ENCODE data around the gene PROK2. TPM values are rescaled to one million over a fixed set of nuclear protein-coding genes. Genes with fewer than 3 reads are reported as not detected.

The PROK2 gene
- total RNA-seq, 4 donors from 2014 or later, result 1.1 to 1.3 TPM; not detected in 2

GRCh38 chr3:71778353-71778752 lies 6.6 kb downstream of the PROK2 start:
- TF ChIP-seq POLR2AphosphoS5 (IDR thresholded peaks at IDR 0.05) (no peak), POLR2A (IDR thresholded peaks at IDR 0.05) (no peak), EP300 (IDR thresholded peaks at IDR 0.05) (no peak)
- TF ChIP-seq, protein P1, sequence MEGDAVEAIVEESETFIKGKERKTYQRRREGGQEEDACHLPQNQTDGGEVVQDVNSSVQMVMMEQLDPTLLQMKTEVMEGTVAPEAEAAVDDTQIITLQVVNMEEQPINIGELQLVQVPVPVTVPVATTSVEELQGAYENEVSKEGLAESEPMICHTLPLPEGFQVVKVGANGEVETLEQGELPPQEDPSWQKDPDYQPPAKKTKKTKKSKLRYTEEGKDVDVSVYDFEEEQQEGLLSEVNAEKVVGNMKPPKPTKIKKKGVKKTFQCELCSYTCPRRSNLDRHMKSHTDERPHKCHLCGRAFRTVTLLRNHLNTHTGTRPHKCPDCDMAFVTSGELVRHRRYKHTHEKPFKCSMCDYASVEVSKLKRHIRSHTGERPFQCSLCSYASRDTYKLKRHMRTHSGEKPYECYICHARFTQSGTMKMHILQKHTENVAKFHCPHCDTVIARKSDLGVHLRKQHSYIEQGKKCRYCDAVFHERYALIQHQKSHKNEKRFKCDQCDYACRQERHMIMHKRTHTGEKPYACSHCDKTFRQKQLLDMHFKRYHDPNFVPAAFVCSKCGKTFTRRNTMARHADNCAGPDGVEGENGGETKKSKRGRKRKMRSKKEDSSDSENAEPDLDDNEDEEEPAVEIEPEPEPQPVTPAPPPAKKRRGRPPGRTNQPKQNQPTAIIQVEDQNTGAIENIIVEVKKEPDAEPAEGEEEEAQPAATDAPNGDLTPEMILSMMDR (IDR thresholded peaks at IDR 0.05), result no peak
- Histone ChIP-seq H3K27me3 (peaks cover 84% of the 10 kb centered on the region), H3K4me3 (no peak overlapping the region), H3K9me3 (no peaks in the 10 kb centered on the region), H3K27ac (no peak overlapping the region), H3K36me3 (no peaks in the 10 kb centered on the region), H3K4me1 (no peaks in the 10 kb centered on the region)
- 78 to 87% methylated on average over 3 of the region's 3 CpGs for WGBS, 2 donors (ENCODE audit: low coverage in 1 of 2)
- ATAC-seq, result no peak

GRCh38 chr3:71776538-71776937 lies 8.4 kb downstream of the PROK2 start:
- 71 to 86% methylated on average over 1 to 3 of the region's 6 CpGs for WGBS, 2 donors (ENCODE audit: low coverage in 1 of 2)
- Histone ChIP-seq H3K27ac (no peak overlapping the region), H3K4me1 (no peaks in the 10 kb centered on the region), H3K4me3 (no peak overlapping the region), H3K9me3 (no peaks in the 10 kb centered on the region), H3K27me3 (peaks cover 72% of the 10 kb centered on the region), H3K36me3 (no peaks in the 10 kb centered on the region)
- ATAC-seq, result no peak
- TF ChIP-seq POLR2AphosphoS5 (IDR thresholded peaks at IDR 0.05) (no peak), POLR2A (IDR thresholded peaks at IDR 0.05) (no peak), EP300 (IDR thresholded peaks at IDR 0.05) (no peak)
- TF ChIP-seq, protein P1 (IDR thresholded peaks at IDR 0.05), result no peak

DNA sequence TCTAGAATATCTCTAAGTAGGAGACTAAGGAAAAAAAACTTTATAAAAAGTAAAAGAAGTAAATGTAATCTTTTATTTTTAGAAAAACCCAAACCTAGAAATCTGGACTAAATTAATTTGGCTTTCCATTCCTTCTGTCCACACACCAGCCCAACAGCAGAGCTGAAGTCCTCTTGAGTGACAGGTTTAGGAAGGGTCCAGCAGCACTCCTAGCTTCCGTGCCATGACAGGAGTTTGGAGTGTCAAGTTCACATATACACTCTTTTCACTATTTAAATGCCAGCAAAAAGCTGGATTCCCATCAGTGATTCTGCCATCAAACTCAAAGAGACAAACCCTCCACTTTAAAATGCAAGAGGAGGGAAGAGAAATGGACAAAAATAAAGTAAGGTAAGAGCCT lies 13.1 kb downstream of the PROK2 start:
- no peak overlapping the region for H3K4me3 ChIP-seq
- no peaks in the 10 kb centered on the region for H3K36me3 ChIP-seq
- TF ChIP-seq POLR2A (IDR thresholded peaks at IDR 0.05) (no peak), EP300 (IDR thresholded peaks at IDR 0.05) (no peak), POLR2AphosphoS5 (IDR thresholded peaks at IDR 0.05) (no peak)
- TF ChIP-seq, protein P1 (IDR thresholded peaks at IDR 0.05), result no peak
- no peak overlapping the region for H3K27ac ChIP-seq
- ATAC-seq, result no peak
- H3K27me3 ChIP-seq, result peaks cover 48% of the 10 kb centered on the region
- 38% methylated on average over 1 of the region's 1 CpG; no CpG with 5 or more reads in 1 of the 2 donors for WGBS, 2 donors (ENCODE audit: low coverage in 1 of 2)
- H3K4me1 ChIP-seq, result no peaks in the 10 kb centered on the region
- H3K9me3 ChIP-seq, result no peaks in the 10 kb centered on the region

GRCh38 chr3:71771126-71771525 lies 13.8 kb downstream of the PROK2 start:
- no peaks in the 10 kb centered on the region for H3K9me3 ChIP-seq
- TF ChIP-seq POLR2AphosphoS5 (IDR thresholded peaks at IDR 0.05) (no peak), EP300 (IDR thresholded peaks at IDR 0.05) (no peak), POLR2A (IDR thresholded peaks at IDR 0.05) (no peak)
- TF ChIP-seq, protein P1 (IDR thresholded peaks at IDR 0.05), result no peak
- H3K27ac ChIP-seq, result no peak overlapping the region
- no peak for ATAC-seq
- H3K4me3 ChIP-seq, result no peak overlapping the region
- H3K4me1 ChIP-seq, result no peaks in the 10 kb centered on the region
- 66 to 75% methylated on average over 5 of the region's 5 CpGs for WGBS, 2 donors (ENCODE audit: low coverage in 1 of 2)
- no peaks in the 10 kb centered on the region for H3K36me3 ChIP-seq
- H3K27me3 ChIP-seq, result peaks cover 40% of the 10 kb centered on the region

- Histone ChIP-seq H3K4me3 (no peak overlapping the region), H3K27ac (no peak overlapping the region), H3K27me3 (peaks cover 30% of the 10 kb centered on the region), H3K4me1 (no peaks in the 10 kb centered on the region), H3K36me3 (no peaks in the 10 kb centered on the region), H3K9me3 (no peaks in the 10 kb centered on the region)
- 60 to 71% methylated on average over 5 of the region's 5 CpGs for WGBS, 2 donors (ENCODE audit: low coverage in 1 of 2)
- no peak for ATAC-seq
- no peak for TF ChIP-seq EP300 (IDR thresholded peaks at IDR 0.05)
- TF ChIP-seq, protein P1 (IDR thresholded peaks at IDR 0.05), result no peak
- no peak for TF ChIP-seq POLR2AphosphoS5 (IDR thresholded peaks at IDR 0.05)
- no peak for TF ChIP-seq POLR2A (IDR thresholded peaks at IDR 0.05)
These were observed 21.5 kb downstream of the PROK2 start for GRCh38 chr3:71763426-71763825.

All from gastroesophageal sphincter (tissue), 4 donors.